SH-SY5Y (cell line): ENCODE results near the gene FOXO4.

Experiments
- GATA2 ChIP-seq: IDR thresholded peaks from 2 replicates; pipeline ENCODE4 v1.6.1; 2011; ENCODE audit warnings: mild to moderate bottlenecking, low read depth, low read length
- GATA3 ChIP-seq: IDR thresholded peaks from 2 replicates; pipeline ENCODE4 v1.6.1; 2011; ENCODE audit warnings: low read depth, mild to moderate bottlenecking, low read length, moderate library complexity

GRCh38 chrX:71053217-71053621, 42.4 kb upstream of the FOXO4 start:
- no peak for TF ChIP-seq GATA2
- no peak for TF ChIP-seq GATA3
